NCI-H2227 (cell line): ENCODE measurements around the gene AK4.
"Not testable (repeated sequence)": the region's sequence is repeated elsewhere in the genome, so short reads cannot be mapped to it uniquely, and the experiment has no call there.

Source experiments
- DNase-seq: peaks from one replicate; lab custom pipeline; 2025; ENCODE audit not compliant: unreplicated experiment; lab: John Stamatoyannopoulos, UW

Gene AK4

DNA sequence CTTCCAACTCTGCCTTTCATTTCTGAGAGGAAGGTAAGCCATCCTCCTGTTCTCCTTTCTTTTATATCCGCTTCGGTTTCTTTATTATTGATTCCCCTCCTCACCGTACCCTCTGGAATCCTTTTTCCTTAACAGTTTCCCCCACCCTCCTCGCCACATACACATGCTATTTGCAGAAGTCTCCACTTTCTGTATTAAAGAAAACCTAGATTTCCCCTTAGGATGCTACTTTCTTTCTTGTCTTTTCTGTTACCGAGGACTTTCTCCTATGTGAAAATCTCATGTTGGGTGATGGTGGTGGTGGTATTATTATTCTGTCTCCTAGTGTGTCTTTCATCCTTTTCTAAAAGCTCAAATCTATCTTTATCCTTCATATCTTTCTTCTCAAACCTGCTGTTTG lies 62.3 kb downstream of the AK4 start:
- no peak for DNase-seq

- no peak for DNase-seq
Measured at GRCh38 chr1:65211331-65211730, 63.3 kb downstream of the AK4 start.

DNA sequence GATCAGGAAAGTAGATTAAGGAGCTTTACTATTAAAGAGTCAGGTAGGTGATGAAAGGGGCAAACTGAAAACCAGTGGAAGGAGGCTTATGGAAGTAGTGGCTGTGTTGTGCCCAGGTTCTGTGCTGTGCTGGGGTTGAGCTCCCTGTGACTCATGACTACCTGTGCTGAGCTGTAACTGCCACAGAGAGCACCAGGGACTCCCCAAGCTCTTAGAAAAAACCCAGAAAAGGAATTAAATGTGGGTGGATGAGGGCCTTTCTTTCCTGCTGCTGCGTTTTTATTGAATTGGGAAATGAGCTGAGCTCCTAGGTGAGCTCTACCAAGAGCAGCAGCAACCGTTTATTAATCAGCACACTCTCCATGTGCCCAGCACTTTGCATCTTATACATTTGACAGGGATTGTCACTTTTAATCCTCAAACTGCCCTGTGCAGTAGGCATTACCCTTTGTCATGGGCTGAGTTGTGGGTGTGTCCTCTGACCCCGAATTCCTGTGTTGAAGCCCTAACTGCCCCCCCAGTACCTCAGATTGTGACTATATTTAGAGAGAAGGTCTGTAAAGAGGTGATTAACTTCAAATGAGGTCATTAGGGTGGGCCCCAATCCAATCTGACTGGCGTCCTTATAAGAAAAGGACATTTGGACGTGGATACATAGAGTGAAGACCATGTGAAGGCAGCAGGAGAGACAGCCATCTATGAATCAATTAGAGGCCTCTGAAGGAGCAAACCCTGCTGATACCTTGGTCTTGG lies 65.4 kb downstream of the AK4 start:
- DNase-seq: peak; percentile 8

GRCh38 chr1:65214340-65215027 lies 66.5 kb downstream of the AK4 start:
- DNase-seq: no peak

- no peak for DNase-seq
Measured at GRCh38 chr1:65216989-65217388, 69.0 kb downstream of the AK4 start.

GRCh38 chr1:65221638-65222339 lies 73.8 kb downstream of the AK4 start:
- DNase-seq: peak; percentile 5

- DNase-seq: no peak
Measured at GRCh38 chr1:65222340-65222940, 74.4 kb downstream of the AK4 start.

DNA sequence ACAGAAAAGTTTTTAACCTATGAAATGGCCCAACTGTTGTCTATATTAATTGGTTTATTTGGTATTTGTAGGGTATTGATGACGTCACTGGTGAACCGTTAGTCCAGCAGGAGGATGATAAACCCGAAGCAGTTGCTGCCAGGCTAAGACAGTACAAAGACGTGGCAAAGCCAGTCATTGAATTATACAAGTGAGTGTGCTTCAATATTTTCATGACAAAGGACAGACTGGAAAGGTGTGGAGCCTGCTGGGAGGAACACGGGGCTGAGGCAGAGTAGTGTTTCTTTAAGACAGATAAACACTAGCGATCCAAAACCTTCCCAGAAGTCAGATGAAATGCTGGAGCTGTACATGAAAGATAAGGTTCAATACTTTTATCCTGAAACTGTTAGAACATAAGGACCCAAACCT lies 76.7 kb downstream of the AK4 start:
- no peak for DNase-seq

GRCh38 chr1:65225179-65225578 lies 77.2 kb downstream of the AK4 start:
- no peak for DNase-seq

GRCh38 chr1:65229201-65229600 lies 81.2 kb downstream of the AK4 start:
- no peak for DNase-seq

DNA sequence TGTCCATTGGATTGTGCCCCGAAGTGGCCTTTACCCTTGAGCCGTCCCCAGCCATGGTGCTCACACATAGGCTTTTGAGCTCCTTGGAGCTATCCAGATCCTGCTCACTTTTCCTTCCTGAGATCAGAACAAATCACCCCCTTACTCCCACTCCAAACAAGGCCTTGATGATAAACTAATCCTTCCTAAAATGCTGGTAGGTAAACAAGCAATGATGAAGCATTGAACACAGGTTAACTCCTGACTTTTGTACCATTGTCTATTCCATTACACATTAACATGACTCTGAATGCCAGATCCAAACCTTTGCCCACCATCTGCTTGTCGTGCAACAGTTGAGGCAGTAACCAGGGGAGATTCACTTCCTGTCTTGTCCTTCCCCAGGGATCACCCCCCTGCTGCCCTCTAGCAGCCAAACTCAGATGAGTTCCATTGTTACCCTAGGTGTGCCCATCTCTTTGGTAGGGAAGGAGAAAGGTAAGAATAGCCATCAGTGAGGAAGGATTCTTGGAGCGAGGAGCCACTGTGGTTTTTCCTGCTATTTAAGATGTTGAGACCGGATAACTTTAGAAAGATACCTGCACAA lies 81.8 kb downstream of the AK4 start:
- DNase-seq: no peak

- no peak for DNase-seq
Measured at GRCh38 chr1:65230731-65231481, 82.9 kb downstream of the AK4 start.

DNA sequence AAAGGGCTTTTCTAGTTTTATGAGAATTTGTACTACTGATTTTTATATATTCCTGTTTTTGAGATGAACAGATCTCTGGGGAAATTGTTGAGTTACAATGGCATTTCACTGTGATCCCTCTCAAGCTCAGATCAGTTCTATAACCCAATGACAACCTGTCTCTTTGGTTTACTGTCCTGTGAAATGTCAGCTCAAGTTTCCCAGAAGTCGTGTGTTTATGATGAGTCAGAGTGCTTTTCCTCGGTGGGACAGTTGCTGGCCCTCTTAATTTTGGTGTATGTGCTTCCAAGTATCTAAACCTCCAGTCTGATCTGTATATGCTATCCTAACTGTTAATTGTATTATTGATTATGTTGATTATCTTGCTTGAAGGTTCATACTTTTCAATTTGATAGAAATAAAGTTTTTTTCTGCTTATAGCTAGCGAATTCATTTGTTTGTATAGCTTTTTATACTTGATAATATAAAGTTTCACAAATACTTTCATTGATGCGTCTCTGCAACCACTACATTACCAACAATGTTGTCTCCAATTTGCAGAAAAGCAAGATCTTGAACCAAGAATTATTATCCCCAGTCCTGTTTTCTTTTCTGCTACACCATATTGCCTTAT lies 83.8 kb downstream of the AK4 start:
- DNase-seq: no peak

GRCh38 chr1:65232461-65232990 lies 84.5 kb downstream of the AK4 start:
- DNase-seq: no peak

GRCh38 chr1:65233782-65234181 lies 85.8 kb downstream of the AK4 start:
- DNase-seq: no peak

- DNase-seq: peak; percentile 61
Measured at GRCh38 chr1:65235867-65236805, 88.1 kb downstream of the AK4 start.

DNA sequence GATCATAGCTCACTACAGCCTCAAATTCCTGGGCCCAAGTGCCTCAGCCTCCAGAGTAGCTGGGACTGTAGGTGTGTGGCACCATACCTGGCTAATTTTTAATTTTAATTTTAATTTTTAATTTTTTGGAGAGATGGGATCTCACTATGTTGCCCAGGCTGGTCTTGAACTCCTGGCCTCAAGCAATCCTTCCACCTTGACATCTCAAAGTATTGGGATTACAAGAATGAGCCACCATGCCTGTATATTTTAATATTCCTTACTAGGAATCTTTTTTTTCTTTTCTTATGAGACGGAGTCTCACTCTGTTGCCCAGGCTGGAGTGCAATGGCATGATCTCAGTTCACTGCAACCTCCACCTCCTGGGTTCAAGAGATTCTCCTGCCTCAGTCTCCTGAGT lies 89.1 kb downstream of the AK4 start:
- DNase-seq: not testable (repeated sequence)

DNA sequence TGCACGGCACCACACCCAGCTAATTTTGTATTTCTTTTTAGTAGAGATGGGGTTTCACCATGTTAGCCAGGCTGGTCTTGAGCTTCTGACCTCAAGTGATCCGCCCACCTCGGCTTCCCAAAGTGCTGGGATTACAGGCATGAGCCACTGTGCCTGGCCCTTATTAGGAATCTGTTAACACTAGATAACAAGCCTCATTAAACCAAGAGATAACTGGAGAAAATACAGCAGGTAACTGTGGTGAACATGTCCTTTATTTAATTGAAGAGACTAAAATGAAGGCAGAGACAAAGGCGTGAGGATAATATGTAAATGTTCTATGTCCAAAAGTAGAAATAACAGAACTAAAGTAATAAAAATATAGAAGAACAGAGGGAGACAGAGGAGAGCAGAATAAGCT lies 89.5 kb downstream of the AK4 start:
- DNase-seq: no peak

DNA sequence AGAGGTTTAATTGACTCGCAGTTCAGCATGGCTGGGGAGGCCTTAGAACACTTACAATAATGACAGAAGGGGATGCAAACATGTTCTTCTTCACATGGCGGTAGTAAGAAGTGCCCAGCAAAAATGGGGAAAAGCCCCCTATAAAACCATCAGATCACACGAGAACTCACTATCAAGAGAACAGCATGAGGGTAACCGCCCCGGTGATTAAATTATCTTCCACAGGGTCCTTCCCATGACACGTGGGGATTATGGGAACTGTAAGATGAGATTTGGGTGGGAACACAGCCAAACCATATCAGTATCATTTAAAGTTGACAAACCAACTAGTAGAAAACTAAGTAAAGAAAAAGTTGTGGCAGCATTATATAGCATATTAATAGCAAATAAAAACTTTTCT lies 90.0 kb downstream of the AK4 start:
- DNase-seq: no peak
